ENCODE data around the gene CHRM4.
A peak's percentile ranks its signal among the peaks of the same experiment; 100 is the strongest.
"Not testable (repeated sequence)": the region's sequence is repeated elsewhere in the genome, so short reads cannot be mapped to it uniquely, and the experiment has no call there.

The CHRM4 gene

GRCh38 chr11:46381819-46382645 lies 9.5 kb downstream of the CHRM4 start:
- no peak for DNase-seq

- no peak for DNase-seq
Measured at GRCh38 chr11:46381048-46381818, 10.3 kb downstream of the CHRM4 start, which contains the start of gene MDK. Gene MDK (plus strand): TSS chr11:46381669. CDS start chr11:46382058, 389 bp downstream.

GRCh38 chr11:46380340-46381047 lies 11.1 kb downstream of the CHRM4 start:
- peak; percentile 44 for DNase-seq

GRCh38 chr11:46379482-46380293 lies 11.9 kb downstream of the CHRM4 start:
- DNase-seq, result not testable (repeated sequence)

GRCh38 chr11:46378811-46379481 lies 12.6 kb downstream of the CHRM4 start:
- DNase-seq, result no peak

GRCh38 chr11:46378296-46378695 lies 13.3 kb downstream of the CHRM4 start:
- no peak for DNase-seq

GRCh38 chr11:46377831-46378230 lies 13.7 kb downstream of the CHRM4 start:
- DNase-seq, result no peak

- no peak for DNase-seq
Measured at GRCh38 chr11:46377290-46377689, 14.3 kb downstream of the CHRM4 start.

GRCh38 chr11:46376258-46377050 lies 15.1 kb downstream of the CHRM4 start:
- no peak for DNase-seq

- DNase-seq, result no peak
Measured at GRCh38 chr11:46375392-46376101, 16.0 kb downstream of the CHRM4 start.

GRCh38 chr11:46374815-46375214 lies 16.8 kb downstream of the CHRM4 start:
- no peak for DNase-seq

- DNase-seq, result no peak
Measured at GRCh38 chr11:46373787-46374740, 17.5 kb downstream of the CHRM4 start.

- not testable (repeated sequence) for DNase-seq
Measured at GRCh38 chr11:46372501-46372900, 19.1 kb downstream of the CHRM4 start.

- DNase-seq, result no peak
Measured at GRCh38 chr11:46372086-46372485, 19.5 kb downstream of the CHRM4 start.

GRCh38 chr11:46371262-46371661 lies 20.3 kb downstream of the CHRM4 start:
- not testable (repeated sequence) for DNase-seq

GRCh38 chr11:46370253-46370652 lies 21.3 kb downstream of the CHRM4 start:
- no peak for DNase-seq

- DNase-seq, result peak; percentile 44
Measured at GRCh38 chr11:46369458-46370152, 22.0 kb downstream of the CHRM4 start.

GRCh38 chr11:46367916-46368267 lies 23.7 kb downstream of the CHRM4 start:
- no peak for DNase-seq

All from activated gamma-delta T cell treated with Interleukin-2 at 50 U/mL for 16 hours (primary cell).